Activated T-cell treated with anti-CD3 and anti-CD28 coated beads, Interleukin-2, amount 50 U/mL, for 72 hours (primary cell): ENCODE measurements around the gene ARPP19. TPM values are rescaled to one million over a fixed set of nuclear protein-coding genes. Genes with fewer than 3 reads are reported as not detected.
"Not testable (repeated sequence)": the region's sequence is repeated elsewhere in the genome, so short reads cannot be mapped to it uniquely, and the experiment has no call there.

Source experiments
- ATAC-seq, 2 donors: fragments of 150-1000 bp; cut with Tn5 transposase; replicated peaks in 1 of 2; 2 replicates each; pipeline ENCODE4 v1.10.0; 2021; ENCODE audit warnings: moderate library complexity in 2 of 2, mild to moderate bottlenecking in 1 of 2
- DNase-seq, 2 donors: peaks; one replicate each; pipeline ENCODE4 v3.0.0; 2021 to 2022; ENCODE audit warnings: mixed read lengths in 1 of 2
- H3K27ac Mint-ChIP-seq: one replicate; pipeline ENCODE4 v1.8.0; 2022; ENCODE audit warnings: mild to moderate bottlenecking, moderate library complexity, mixed read lengths
- H3K27me3 Mint-ChIP-seq: one replicate; pipeline ENCODE4 v1.8.0; 2022; ENCODE audit warnings: low read depth, mixed read lengths
- H3K36me3 Mint-ChIP-seq, 2 donors: one replicate each; pipeline ENCODE4 v1.8.0; 2022; ENCODE audit warnings: mixed read lengths in 2 of 2, mild to moderate bottlenecking in 1 of 2; ENCODE audit not compliant: insufficient read depth in 2 of 2
- H3K4me1 Mint-ChIP-seq: one replicate; pipeline ENCODE4 v1.8.0; 2022; ENCODE audit warnings: low read depth, mixed read lengths
- H3K4me3 Mint-ChIP-seq, 2 donors: one replicate each; pipeline ENCODE4 v1.8.0; 2022; ENCODE audit warnings: mild to moderate bottlenecking in 2 of 2, mixed read lengths in 2 of 2, moderate library complexity in 2 of 2
- H3K9me3 Mint-ChIP-seq, 2 donors: one replicate each; pipeline ENCODE4 v1.8.0; 2022; ENCODE audit warnings: mixed read lengths in 2 of 2
- total RNA-seq, 2 donors: library from RNA; stranded (reverse); gene quantifications; one replicate each; pipeline ENCODE4 v1.2.3, GENCODE V29; 2022

Gene ARPP19
- total RNA-seq, 2 donors from 2014 or later = 128 to 143 TPM

DNA sequence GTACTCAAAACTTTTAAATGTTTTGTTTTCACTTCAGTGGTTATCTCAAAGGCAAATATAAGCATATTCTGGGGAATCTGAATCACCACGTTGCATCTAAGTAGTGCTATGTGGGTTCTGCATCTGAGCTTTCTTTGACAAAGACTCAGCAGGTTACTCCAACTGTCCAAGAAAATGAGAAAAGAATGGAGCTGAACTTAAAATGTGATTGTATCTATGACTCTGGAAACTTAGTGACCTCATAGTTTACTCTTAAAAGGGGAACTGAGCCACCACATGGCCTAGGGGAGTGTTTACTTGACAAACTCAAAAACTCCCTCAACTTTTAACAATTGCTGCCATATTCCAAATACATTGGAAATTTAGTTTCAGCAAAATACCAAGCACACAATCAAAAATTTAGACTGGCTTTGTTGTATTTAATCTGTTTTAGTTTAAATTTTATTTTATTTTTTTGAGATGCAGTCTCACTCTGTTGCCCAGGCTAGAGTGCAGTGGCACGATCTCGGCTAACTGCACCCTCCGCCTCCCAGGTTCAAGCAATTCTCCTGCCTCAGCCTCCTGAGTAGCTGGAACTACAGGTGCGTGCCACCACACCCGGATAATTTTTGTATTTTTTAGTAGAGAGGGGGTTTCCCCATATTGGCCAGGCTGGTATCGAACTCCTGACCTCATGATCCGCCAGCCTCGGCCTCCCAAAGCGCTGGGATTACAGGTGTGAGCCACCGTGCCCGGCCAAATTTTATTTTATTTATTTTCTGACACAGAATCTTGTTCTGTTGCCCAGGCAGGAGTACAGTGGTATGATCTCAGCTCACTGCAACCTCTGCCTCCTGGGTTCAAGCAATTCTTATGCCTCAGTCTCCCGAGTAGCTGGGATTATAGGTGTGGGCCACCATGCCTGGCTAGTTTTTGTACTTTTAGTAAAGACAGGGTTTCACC is 3.1 kb downstream of the ARPP19 start:
- not testable (repeated sequence) for DNase-seq, H3K9me3 Mint-ChIP-seq, H3K27me3 Mint-ChIP-seq
- Mint-ChIP-seq H3K4me1 (peaks cover 57% of the 10 kb centered on the region), H3K4me3 (peak overlapping the region; percentile 73 to 80), H3K27ac (peak overlapping the region; percentile 90), H3K36me3 (peaks cover 1 to 14% of the 10 kb centered on the region in 2 donors)
- peak; percentile 12 to 35 for ATAC-seq

DNA sequence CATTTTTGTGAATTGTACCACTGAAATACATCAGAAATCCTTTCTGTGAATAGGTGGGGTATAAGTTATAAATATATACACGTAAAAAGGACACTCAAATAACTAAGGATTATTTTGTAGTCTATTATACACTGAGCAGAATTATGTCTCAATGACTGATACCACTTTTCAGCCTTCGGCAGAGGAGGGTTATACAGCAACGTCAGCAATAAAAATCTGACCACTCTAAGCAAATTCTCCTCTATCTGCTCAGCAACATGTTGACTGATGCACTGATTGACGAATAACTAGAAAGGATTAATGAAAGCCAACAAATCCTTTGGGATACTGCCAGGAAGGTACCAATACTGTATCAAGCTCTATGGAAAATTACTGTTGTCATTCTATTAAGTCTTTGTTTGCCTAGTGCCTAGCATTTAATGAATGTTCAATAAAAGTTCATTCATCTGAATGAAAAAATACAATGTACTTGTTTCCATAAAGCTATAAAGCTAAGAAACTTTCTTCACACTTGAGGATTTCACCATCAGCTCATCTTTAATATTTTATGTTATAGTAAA is 5.2 kb downstream of the ARPP19 start:
- Mint-ChIP-seq H3K4me3 (peak overlapping the region in 1 of 2 donors; percentile 41), H3K27me3 (no peaks in the 10 kb centered on the region), H3K27ac (no peak overlapping the region), H3K9me3 (peaks cover 0 to 2% of the 10 kb centered on the region in 2 donors), H3K4me1 (peaks cover 71% of the 10 kb centered on the region), H3K36me3 (peaks cover 8 to 9% of the 10 kb centered on the region in 2 donors)
- DNase-seq = no peak
- ATAC-seq = no peak

DNA sequence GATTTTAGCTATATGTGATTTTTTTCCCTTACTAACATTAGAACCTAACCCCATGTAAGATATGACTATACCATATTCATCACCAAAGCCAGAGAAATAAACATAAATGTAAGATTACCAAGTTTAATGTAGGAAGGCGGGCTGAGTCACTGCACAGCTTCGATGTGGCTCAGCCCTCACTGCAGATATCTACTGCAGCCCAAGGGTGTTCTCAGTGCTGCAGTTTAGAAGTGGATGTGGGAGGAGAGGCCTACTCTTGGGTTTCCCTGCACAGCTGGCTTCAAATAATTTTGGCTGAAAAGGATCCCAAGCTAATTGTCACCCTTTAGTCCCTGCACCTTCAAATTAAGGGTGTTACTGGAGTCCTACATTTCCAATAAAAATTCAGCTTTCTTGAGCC is 9.3 kb downstream of the ARPP19 start:
- ATAC-seq = peak; percentile 85 to 87
- peaks cover 0 to 2% of the 10 kb centered on the region in 2 donors for H3K9me3 Mint-ChIP-seq
- H3K27me3 Mint-ChIP-seq = no peaks in the 10 kb centered on the region

DNA sequence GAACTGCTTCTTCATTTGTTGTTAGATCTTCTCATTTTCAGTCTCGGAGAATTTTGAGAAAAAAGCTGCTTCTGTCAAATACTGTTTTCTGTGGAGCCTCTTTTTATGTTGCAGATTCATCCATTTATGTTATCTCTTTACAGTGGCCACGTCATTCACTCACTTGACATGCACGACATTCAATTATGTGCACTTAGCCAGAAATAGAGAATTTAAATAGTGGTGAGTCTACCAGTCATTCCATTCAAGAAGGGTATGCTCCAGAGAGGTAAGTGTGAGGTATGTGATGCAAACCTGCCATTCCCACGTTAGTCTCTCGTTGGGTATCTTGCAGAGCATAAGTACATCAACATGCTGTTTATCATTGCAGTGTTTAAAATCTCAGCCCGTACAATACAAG is 9.8 kb downstream of the ARPP19 start:
- Mint-ChIP-seq H3K36me3 (peaks cover 7 to 32% of the 10 kb centered on the region in 2 donors), H3K4me1 (peaks cover 82% of the 10 kb centered on the region), H3K4me3 (peak overlapping the region; percentile 75 to 93), H3K27ac (peak overlapping the region; percentile 100), H3K9me3 (peaks cover 0 to 2% of the 10 kb centered on the region in 2 donors), H3K27me3 (no peaks in the 10 kb centered on the region)
- DNase-seq = peak; percentile 22 to 30
- ATAC-seq = peak; percentile 41 to 54

More for the DNA sequence above, 9.3 kb downstream of the ARPP19 start:
- Mint-ChIP-seq H3K27ac (peak overlapping the region; percentile 100), H3K36me3 (peaks cover 5 to 30% of the 10 kb centered on the region in 2 donors), H3K4me3 (peak overlapping the region; percentile 75 to 93), H3K4me1 (peaks cover 82% of the 10 kb centered on the region)
- DNase-seq = peak; percentile 71 to 81

DNA sequence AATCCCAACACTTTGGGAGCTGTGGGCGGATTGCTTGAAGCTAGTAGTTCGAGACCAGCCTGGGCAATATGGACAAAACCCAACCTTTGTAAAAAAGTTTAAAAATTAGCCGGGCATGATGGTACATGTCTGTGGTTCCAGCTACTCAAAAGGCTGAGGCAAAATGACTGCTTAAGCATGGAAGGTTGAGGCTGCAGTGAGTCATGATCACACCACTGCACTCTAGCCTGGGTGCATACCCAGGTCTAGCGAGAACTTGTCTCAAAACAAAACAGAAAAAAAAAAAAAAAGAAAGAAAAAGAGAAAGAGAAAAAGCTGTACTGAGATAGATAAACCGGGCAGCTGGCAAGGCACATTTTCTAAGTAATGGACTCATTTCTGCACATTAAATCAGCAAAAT is 10.6 kb downstream of the ARPP19 start:
- H3K27ac Mint-ChIP-seq = peak overlapping the region; percentile 98
- H3K36me3 Mint-ChIP-seq = peaks cover 7 to 34% of the 10 kb centered on the region in 2 donors

DNA sequence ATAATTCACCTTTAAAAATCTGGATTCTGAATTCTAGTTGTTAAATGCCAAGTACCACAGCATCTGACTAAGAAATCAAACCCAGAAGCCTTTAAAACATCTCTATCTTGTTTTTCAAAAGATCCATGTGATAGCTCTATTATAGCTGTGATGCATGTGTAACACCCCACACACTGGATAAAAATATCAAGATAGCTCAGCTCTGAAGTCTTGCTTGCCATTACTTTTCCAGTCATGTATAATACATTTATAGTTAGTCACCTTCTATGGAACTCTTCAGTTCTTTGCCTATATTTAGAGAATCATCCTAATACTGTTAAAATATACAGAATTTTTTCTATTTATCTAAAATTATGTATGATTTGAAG is 11.6 kb downstream of the ARPP19 start:
- peaks cover 5 to 33% of the 10 kb centered on the region in 2 donors for H3K36me3 Mint-ChIP-seq
- no peaks in the 10 kb centered on the region for H3K27me3 Mint-ChIP-seq
- DNase-seq (no peak), ATAC-seq (no peak)
- H3K4me3 Mint-ChIP-seq = no peak overlapping the region
- H3K27ac Mint-ChIP-seq = peak overlapping the region; percentile 82
- peaks cover 67% of the 10 kb centered on the region for H3K4me1 Mint-ChIP-seq
- H3K9me3 Mint-ChIP-seq = peaks cover 0 to 2% of the 10 kb centered on the region in 2 donors

More for the DNA sequence above, 10.6 kb downstream of the ARPP19 start:
- Mint-ChIP-seq H3K4me3 (peak overlapping the region; percentile 75 to 89), H3K27me3 (no peaks in the 10 kb centered on the region), H3K4me1 (peaks cover 76% of the 10 kb centered on the region), H3K9me3 (peaks cover 0 to 2% of the 10 kb centered on the region in 2 donors)
- ATAC-seq = peak; percentile 80 to 81
- peak; percentile 68 to 83 for DNase-seq

DNA sequence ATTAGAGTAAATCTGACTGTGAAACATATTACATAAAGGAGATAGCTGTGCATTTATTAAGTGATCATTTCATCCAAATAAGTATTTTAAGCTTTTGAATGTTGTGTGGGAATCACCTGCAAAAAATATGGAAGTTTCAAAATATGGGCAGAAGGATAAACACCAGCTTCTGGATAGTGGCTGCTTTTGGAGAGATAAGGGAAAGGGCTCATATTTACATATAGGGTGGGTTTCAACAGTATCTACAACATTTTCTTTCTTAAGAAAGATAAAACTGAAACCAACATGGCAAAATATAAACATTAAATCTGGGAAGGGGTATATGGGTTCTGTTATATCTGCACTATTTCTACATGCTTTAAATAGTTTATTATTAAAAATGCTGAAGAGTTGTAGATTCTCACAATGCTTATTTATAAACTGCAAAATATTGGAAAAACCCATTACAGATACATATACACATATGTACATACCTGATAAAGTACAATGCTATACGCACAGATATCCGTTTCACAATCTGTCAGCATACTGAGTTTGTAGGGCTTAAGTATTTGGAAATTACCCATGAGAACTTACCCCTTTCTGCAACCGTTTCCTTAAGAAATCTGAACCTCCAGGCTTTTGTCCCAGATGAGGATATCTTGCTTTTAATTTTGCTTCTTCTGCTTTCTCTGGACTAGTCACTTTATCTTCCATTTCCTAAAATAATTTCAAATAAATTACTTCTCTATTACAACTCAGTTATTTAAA is 12.1 kb downstream of the ARPP19 start:
- Mint-ChIP-seq H3K4me3 (peak overlapping the region in 1 of 2 donors; percentile 49), H3K4me1 (peaks cover 63% of the 10 kb centered on the region), H3K9me3 (peaks cover 0 to 2% of the 10 kb centered on the region in 2 donors), H3K27me3 (no peaks in the 10 kb centered on the region), H3K36me3 (peaks cover 5 to 36% of the 10 kb centered on the region in 2 donors), H3K27ac (peak overlapping the region; percentile 82)
- ATAC-seq = no peak
- no peak for DNase-seq

DNA sequence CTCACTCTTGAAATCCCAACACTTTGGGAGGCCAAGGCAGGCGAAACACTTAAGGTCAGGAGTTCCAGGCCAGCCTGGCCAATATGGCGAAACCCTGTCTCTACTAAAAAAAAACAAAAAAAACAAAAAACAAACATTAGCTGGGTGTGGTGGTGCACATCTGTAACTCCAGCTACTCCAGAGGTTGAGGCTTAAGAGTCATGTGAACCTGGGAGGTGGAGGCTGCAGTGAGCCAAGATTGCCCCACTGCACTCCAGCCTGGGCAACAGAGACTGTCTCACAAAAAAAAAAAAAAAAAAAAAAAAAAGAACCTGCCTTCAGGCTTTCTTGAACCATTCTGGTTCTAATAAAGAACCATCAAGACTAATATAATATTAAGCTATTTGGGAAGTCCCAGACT is 16.5 kb downstream of the ARPP19 start:
- H3K27ac Mint-ChIP-seq = no peak overlapping the region
- DNase-seq = no peak

DNA sequence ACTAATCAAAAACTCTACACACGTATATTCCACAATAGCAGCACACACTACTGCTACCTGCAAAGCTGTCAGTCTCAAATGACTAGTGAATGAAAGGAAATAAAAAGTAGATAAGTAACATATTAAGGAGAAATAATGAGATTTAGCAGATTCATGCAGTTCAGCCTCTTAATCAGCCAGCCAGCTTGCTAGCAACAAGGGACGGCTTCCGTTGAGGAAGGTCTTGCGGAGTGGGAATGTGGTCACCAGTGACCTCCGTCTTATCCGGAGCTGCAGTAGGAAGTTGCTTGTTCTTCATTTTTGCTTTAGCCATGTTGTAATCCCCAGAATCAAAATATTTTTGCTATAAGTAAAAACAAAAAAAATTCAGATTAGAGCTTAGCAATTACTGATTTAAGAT is 17.1 kb downstream of the ARPP19 start:
- no peak overlapping the region for H3K27ac Mint-ChIP-seq
- H3K27me3 Mint-ChIP-seq = no peaks in the 10 kb centered on the region
- H3K4me3 Mint-ChIP-seq = no peak overlapping the region
- no peak for ATAC-seq
- DNase-seq = no peak
- peaks cover 17% of the 10 kb centered on the region for H3K4me1 Mint-ChIP-seq
- H3K9me3 Mint-ChIP-seq = no peaks in the 10 kb centered on the region
- peaks cover 12 to 48% of the 10 kb centered on the region in 2 donors for H3K36me3 Mint-ChIP-seq

More for the DNA sequence above, 16.5 kb downstream of the ARPP19 start:
- no peaks in the 10 kb centered on the region for H3K9me3 Mint-ChIP-seq
- peaks cover 12 to 43% of the 10 kb centered on the region in 2 donors for H3K36me3 Mint-ChIP-seq
- ATAC-seq = no peak
- H3K4me1 Mint-ChIP-seq = peaks cover 21% of the 10 kb centered on the region
- no peaks in the 10 kb centered on the region for H3K27me3 Mint-ChIP-seq
- no peak overlapping the region for H3K4me3 Mint-ChIP-seq

DNA sequence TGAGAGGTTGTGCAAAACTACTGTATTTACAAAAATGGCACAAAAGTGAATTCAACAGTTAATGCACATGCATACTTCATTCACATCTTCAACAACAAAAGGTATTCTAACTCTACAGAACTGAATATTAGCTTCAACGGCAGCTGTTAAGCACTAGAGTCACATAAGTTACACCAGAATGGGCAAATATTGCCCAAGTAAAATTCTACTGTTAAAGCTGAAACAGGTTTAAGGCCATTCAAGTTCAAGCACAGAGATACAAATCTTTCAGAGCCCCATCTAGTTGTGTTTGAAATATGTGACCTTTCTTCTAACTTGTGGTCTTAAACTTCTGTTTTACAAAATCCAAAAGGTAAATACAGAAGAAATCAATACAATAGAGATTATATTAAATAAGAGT is 17.6 kb downstream of the ARPP19 start:
- not testable (repeated sequence) for H3K4me3 Mint-ChIP-seq, DNase-seq, ATAC-seq, H3K27me3 Mint-ChIP-seq, H3K9me3 Mint-ChIP-seq, H3K27ac Mint-ChIP-seq
- Mint-ChIP-seq H3K4me1 (peaks cover 11% of the 10 kb centered on the region), H3K36me3 (peaks cover 14 to 48% of the 10 kb centered on the region in 2 donors)

DNA sequence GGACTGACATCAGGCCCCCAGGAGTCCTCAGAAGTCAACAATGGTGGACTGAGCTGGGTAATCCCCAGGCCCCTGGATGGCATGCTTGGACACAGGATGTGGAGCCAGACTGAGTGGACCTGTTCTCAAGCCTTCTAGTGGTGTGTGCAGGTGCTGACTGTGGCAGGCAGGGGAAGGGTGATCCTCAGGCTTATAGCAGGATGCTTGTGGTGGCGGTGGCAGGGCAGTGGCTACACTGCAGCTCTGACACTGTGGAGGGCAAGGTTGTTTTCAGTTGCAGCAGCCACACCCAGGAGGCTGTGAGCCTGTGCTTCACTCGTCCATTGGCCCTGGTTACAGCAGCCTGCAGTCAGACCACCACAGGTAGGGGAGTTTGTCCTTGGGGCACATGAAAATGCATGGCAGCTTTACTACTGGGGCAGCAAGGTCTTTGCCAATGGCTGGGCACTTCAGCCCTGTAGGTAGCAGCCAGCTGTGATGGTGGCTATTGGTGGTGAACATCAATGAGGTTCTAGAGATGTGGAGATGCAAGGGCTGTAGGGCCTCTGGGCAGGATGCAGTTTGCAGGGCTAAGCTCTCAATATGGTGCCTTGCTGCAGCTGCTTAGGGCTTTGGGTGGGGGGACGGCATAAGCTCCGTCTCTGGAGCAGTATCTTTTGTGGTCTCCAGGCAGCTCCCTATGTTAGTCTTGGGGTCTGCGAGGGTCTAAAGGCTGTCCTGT is 22.6 kb downstream of the ARPP19 start:
- Mint-ChIP-seq H3K4me1 (no peaks in the 10 kb centered on the region), H3K36me3 (peaks cover 9 to 37% of the 10 kb centered on the region in 2 donors), H3K9me3 (peaks cover 0 to 3% of the 10 kb centered on the region in 2 donors), H3K27ac (no peak overlapping the region), H3K4me3 (no peak overlapping the region), H3K27me3 (no peaks in the 10 kb centered on the region)
- DNase-seq (no peak), ATAC-seq (peak; percentile 36 to 44)

DNA sequence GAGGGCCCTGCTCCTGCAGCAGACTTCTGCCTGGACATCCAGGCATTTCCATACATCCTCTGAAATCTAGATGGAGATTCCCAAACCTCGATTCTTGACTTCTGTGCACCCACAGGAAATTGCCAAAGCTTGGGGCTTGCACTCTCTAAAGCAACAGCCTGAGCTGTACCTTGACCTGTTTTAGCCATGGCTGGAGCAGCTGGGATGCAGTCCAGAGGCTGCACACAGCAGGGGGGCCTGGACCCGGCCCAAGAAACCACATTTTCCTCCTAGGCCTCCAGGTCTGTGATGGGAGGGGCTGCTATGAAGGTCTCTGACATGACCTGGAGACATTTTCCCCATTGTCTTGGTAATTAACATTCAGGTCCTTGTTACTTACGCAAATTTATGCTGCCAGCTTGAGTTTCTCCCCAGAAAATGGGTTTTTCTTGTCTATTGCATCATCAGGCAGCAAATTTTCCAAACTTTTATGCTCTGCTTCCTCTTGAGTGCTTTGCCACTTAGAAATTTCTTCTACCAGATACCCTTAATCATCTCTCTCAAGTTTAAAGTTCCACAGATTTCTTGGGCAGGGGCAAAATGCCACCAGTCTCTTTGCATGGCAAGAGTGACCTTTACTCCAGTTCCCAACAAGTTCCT is 28.3 kb downstream of the ARPP19 start:
- Mint-ChIP-seq H3K4me3 (no peak overlapping the region), H3K27ac (no peak overlapping the region), H3K27me3 (no peaks in the 10 kb centered on the region), H3K36me3 (peaks cover 9 to 10% of the 10 kb centered on the region in 2 donors), H3K9me3 (peaks cover 2 to 8% of the 10 kb centered on the region in 2 donors), H3K4me1 (peaks cover 8% of the 10 kb centered on the region)
- ATAC-seq (no peak), DNase-seq (no peak)
